Liver (tissue), 9 donors: Measurements from ENCODE around the gene C20orf202. TPM values are rescaled to one million over a fixed set of nuclear protein-coding genes. Genes with fewer than 3 reads are reported as not detected.
A peak's percentile ranks its signal among the peaks of the same experiment; 100 is the strongest.

Experiments used
- DNase-seq: peaks from one replicate; pipeline ENCODE4 v3.0.0-alpha.2; 2017; ENCODE audit warnings: low spot score
- H3K27ac ChIP-seq, 2 donors: one replicate each; pipeline ENCODE4 v1.7.0; 2013; ENCODE audit warnings: inconsistent platforms in 2 of 2, low read length in 2 of 2, control low read depth in 1 of 2, low read depth in 1 of 2, mild to moderate bottlenecking in 1 of 2
- H3K27me3 ChIP-seq, 4 donors: one replicate each; pipeline versions ENCODE4 v1.6.1 to v1.7.0; 2013; ENCODE audit warnings: low read length in 3 of 4, inconsistent platforms in 1 of 4, mild to moderate bottlenecking in 1 of 4, moderate library complexity in 1 of 4; ENCODE audit not compliant: control insufficient read depth in 4 of 4, insufficient read depth in 4 of 4
- H3K36me3 ChIP-seq, 4 donors: one replicate each; pipeline versions ENCODE4 v1.6.1 to v1.7.0; 2013; ENCODE audit warnings: low read length in 3 of 4, mild to moderate bottlenecking in 3 of 4, low read depth in 1 of 4, moderate library complexity in 1 of 4; ENCODE audit not compliant: control insufficient read depth in 4 of 4, insufficient read depth in 3 of 4
- H3K4me1 ChIP-seq, 4 donors: one replicate each; pipeline versions ENCODE4 v1.6.1 to v1.7.0; 2013; ENCODE audit warnings: low read length in 3 of 4, mild to moderate bottlenecking in 3 of 4, moderate library complexity in 1 of 4; ENCODE audit not compliant: control insufficient read depth in 4 of 4, insufficient read depth in 4 of 4
- H3K4me3 ChIP-seq, 3 donors: one replicate each; pipeline versions ENCODE4 v1.6.1 to v1.7.0; 2013; ENCODE audit warnings: low read length in 3 of 3, control low read depth in 1 of 3, low read depth in 1 of 3, mild to moderate bottlenecking in 1 of 3
- H3K9ac ChIP-seq, 2 donors: one replicate each; pipeline ENCODE4 v1.7.0; 2013; ENCODE audit warnings: low read length in 2 of 2, mild to moderate bottlenecking in 2 of 2, moderate library complexity in 2 of 2, control low read depth in 1 of 2, low read depth in 1 of 2
- H3K9me3 ChIP-seq, 4 donors: one replicate each; pipeline versions ENCODE4 v1.6.1 to v1.7.0; 2013; ENCODE audit warnings: low read length in 3 of 4; ENCODE audit not compliant: control insufficient read depth in 4 of 4
- ATF3 ChIP-seq: IDR thresholded peaks from 2 replicates; pipeline ENCODE4 v1.6.1; 2016; ENCODE audit warnings: antibody characterized with exemption
- CTCF ChIP-seq: fragments of 150-350 bp; IDR thresholded peaks from 2 replicates; pipeline ENCODE4 v1.5.1; 2017; ENCODE audit warnings: improper control_type of control experiment, low read depth, low read length; ENCODE audit not compliant: missing input control
- EGR1 ChIP-seq, 2 donors: IDR thresholded peaks; 2 replicates each; pipeline ENCODE4 v1.6.1; 2016 to 2018; ENCODE audit warnings: antibody characterized with exemption in 2 of 2, low read depth in 2 of 2
- FOXA1 ChIP-seq: IDR thresholded peaks from 2 replicates; pipeline ENCODE4 v1.6.1; 2016; ENCODE audit warnings: antibody characterized with exemption
- FOXA2 ChIP-seq: IDR thresholded peaks from 2 replicates; pipeline ENCODE4 v1.6.1; 2016; ENCODE audit warnings: antibody characterized with exemption
- GABPA ChIP-seq, 2 donors: IDR thresholded peaks in 1 of 2; conservative IDR thresholded peaks in 1 of 2; 2 replicates each; pipeline ENCODE4 v1.6.1; 2016; ENCODE audit warnings: antibody characterized with exemption in 2 of 2, mild to moderate bottlenecking in 1 of 2, moderate library complexity in 1 of 2
- HNF4A ChIP-seq, 2 donors: conservative IDR thresholded peaks; 2 replicates each; pipeline ENCODE4 v1.6.1; 2016; ENCODE audit warnings: antibody characterized with exemption in 2 of 2, mild to moderate bottlenecking in 2 of 2
- HNF4G ChIP-seq: IDR thresholded peaks from 2 replicates; pipeline ENCODE4 v1.6.1; 2016; ENCODE audit warnings: antibody characterized with exemption
- JUND ChIP-seq, 2 donors: IDR thresholded peaks; 2 replicates each; pipeline ENCODE4 v1.6.1; 2016; ENCODE audit warnings: antibody characterized with exemption in 2 of 2
- MAX ChIP-seq: IDR thresholded peaks from 2 replicates; pipeline ENCODE4 v1.6.1; 2016; ENCODE audit warnings: antibody characterized with exemption
- NR2F2 ChIP-seq: IDR thresholded peaks from 2 replicates; pipeline ENCODE4 v1.6.1; 2016; ENCODE audit warnings: antibody characterized with exemption
- RAD21 ChIP-seq, 2 donors: IDR thresholded peaks; 2 replicates each; pipeline ENCODE4 v1.6.1; 2016; ENCODE audit warnings: antibody characterized with exemption in 2 of 2, mild to moderate bottlenecking in 2 of 2
- RXRA ChIP-seq, 2 donors: IDR thresholded peaks; 2 replicates each; pipeline ENCODE4 v1.6.1; 2017 to 2018; ENCODE audit warnings: antibody characterized with exemption in 2 of 2, mild to moderate bottlenecking in 1 of 2
- SP1 ChIP-seq: IDR thresholded peaks from 2 replicates; pipeline ENCODE4 v1.6.1; 2018; ENCODE audit warnings: antibody characterized with exemption, mild to moderate bottlenecking
- TAF1 ChIP-seq: conservative IDR thresholded peaks from 2 replicates; pipeline ENCODE4 v1.6.1; 2016; ENCODE audit warnings: antibody characterized with exemption, mild to moderate bottlenecking
- YY1 ChIP-seq: IDR thresholded peaks from 2 replicates; pipeline ENCODE4 v1.6.1; 2016; ENCODE audit warnings: antibody characterized with exemption, mild to moderate bottlenecking
- WGBS: extraction: QIAGEN DNeasy Blood & Tissue Kit; methylation state at CpG from one replicate; pipeline ENCODE4 v1.1.7; 2013; 5-methylcytosine and 5-hydroxymethylcytosine counted together
- polyA plus RNA-seq, 2 donors: library from polyadenylated mRNA; stranded (reverse) in 1 of 2; unstranded in 1 of 2; fragments of 200-250 nt in 1 of 2; fragments of >200 nt in 1 of 2; fragmentation: Nextera tagmentation in 1 of 2; extraction: Ambion mirVana in 1 of 2; gene quantifications; one replicate each; pipeline versions ENCODE4 v1.2.1 to v1.2.3, GENCODE V29; 2013 to 2015
- total RNA-seq, 2 donors: library from RNA; depleted of rRNA; stranded (reverse); fragments of >200 nt; gene quantifications; one replicate each; pipeline ENCODE4 v1.2.3, GENCODE V29; 2014
- TF ChIP-seq, protein P1 (sequence below): IDR thresholded peaks from 2 replicates; pipeline ENCODE4 v1.6.1; 2016; ENCODE audit warnings: antibody characterized with exemption, mild to moderate bottlenecking
- TF ChIP-seq, protein P2 (sequence below): IDR thresholded peaks from 2 replicates; pipeline ENCODE4 v1.6.1; 2016; ENCODE audit warnings: antibody characterized with exemption
- donor health status: healthy.
- donor health status: healthy.
- donor health status: healthy.
- donor health status: healthy.
- donor health status: healthy.

The C20orf202 gene
- total and polyA plus RNA-seq, 4 donors, result 0.07 to 0.42 (median 0.12) TPM

- Histone ChIP-seq H3K9me3 (no peaks in the 10 kb centered on the region), H3K4me1 (no peaks in the 10 kb centered on the region), H3K4me3 (no peak overlapping the region), H3K27me3 (no peaks in the 10 kb centered on the region), H3K36me3 (peaks cover 10 to 89% (median 75%) of the 10 kb centered on the region in 4 donors), H3K9ac (no peak overlapping the region), H3K27ac (no peak overlapping the region)
- TF ChIP-seq GABPA (IDR thresholded peaks at IDR 0.05 in 1 of 2, conservative IDR thresholded peaks at IDR 0.05 in 1 of 2) (no peak), RAD21 (IDR thresholded peaks at IDR 0.05) (no peak), RXRA (IDR thresholded peaks at IDR 0.05) (no peak), FOXA2 (no peak), SP1 (no peak)
- DNase-seq, result peak; percentile 32
- 97% methylated on average over 7 of the region's 7 CpGs for WGBS
These were observed 38.4 kb upstream of the C20orf202 start for GRCh38 chr20:1164871-1165270.

GRCh38 chr20:1165521-1165920, 37.7 kb upstream of the C20orf202 start:
- H3K27ac ChIP-seq, result no peak overlapping the region
- no peak for TF ChIP-seq HNF4G
- no peak for TF ChIP-seq RAD21 (IDR thresholded peaks at IDR 0.05)
- DNase-seq, result peak; percentile 25
- no peak overlapping the region for H3K4me3 ChIP-seq
- no peaks in the 10 kb centered on the region for H3K27me3 ChIP-seq
- H3K9me3 ChIP-seq, result no peaks in the 10 kb centered on the region
- no peak overlapping the region for H3K9ac ChIP-seq
- no peaks in the 10 kb centered on the region for H3K4me1 ChIP-seq
- WGBS, result 97% methylated on average over 1 of the region's 1 CpG
- H3K36me3 ChIP-seq, result peaks cover 10 to 87% (median 75%) of the 10 kb centered on the region in 4 donors

DNA sequence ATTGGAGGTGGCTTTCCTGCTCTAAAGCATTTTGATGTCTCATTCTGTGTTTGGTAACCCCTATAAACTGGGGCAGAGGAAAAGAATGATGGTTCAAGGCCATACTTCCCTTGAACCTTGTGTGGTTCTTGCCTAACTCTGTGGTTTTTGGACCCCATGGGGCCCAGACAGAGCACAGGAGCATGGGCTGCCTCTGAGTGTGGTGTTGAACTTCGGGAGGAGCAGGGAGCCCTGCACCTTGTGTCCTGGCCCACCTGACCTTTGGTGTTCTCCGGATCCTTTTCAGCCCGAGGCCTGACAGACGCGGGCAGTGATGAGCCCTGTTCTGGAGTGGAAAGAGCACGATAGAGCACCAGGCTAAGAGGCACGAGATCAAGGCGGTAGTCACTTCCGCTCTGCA, 37.3 kb upstream of the C20orf202 start:
- no peak for TF ChIP-seq YY1
- TF ChIP-seq EGR1 (IDR thresholded peaks at IDR 0.05; ENCODE audit: low read depth in 2 of 2), result no peak
- TF ChIP-seq GABPA (IDR thresholded peaks at IDR 0.05 in 1 of 2, conservative IDR thresholded peaks at IDR 0.05 in 1 of 2), result no peak
- TF ChIP-seq, protein P1, sequence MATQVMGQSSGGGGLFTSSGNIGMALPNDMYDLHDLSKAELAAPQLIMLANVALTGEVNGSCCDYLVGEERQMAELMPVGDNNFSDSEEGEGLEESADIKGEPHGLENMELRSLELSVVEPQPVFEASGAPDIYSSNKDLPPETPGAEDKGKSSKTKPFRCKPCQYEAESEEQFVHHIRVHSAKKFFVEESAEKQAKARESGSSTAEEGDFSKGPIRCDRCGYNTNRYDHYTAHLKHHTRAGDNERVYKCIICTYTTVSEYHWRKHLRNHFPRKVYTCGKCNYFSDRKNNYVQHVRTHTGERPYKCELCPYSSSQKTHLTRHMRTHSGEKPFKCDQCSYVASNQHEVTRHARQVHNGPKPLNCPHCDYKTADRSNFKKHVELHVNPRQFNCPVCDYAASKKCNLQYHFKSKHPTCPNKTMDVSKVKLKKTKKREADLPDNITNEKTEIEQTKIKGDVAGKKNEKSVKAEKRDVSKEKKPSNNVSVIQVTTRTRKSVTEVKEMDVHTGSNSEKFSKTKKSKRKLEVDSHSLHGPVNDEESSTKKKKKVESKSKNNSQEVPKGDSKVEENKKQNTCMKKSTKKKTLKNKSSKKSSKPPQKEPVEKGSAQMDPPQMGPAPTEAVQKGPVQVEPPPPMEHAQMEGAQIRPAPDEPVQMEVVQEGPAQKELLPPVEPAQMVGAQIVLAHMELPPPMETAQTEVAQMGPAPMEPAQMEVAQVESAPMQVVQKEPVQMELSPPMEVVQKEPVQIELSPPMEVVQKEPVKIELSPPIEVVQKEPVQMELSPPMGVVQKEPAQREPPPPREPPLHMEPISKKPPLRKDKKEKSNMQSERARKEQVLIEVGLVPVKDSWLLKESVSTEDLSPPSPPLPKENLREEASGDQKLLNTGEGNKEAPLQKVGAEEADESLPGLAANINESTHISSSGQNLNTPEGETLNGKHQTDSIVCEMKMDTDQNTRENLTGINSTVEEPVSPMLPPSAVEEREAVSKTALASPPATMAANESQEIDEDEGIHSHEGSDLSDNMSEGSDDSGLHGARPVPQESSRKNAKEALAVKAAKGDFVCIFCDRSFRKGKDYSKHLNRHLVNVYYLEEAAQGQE, result no peak
- TF ChIP-seq FOXA2, result no peak
- no peak for TF ChIP-seq FOXA1
- no peak for TF ChIP-seq RXRA (IDR thresholded peaks at IDR 0.05)
- no peak for TF ChIP-seq JUND (IDR thresholded peaks at IDR 0.05)
- no peak for TF ChIP-seq CTCF
- no peak for TF ChIP-seq NR2F2
- no peak for TF ChIP-seq HNF4G
- no peak for TF ChIP-seq ATF3
- no peak for TF ChIP-seq TAF1
- no peak for TF ChIP-seq MAX
- no peak for TF ChIP-seq RAD21 (IDR thresholded peaks at IDR 0.05)
- TF ChIP-seq, protein P2, sequence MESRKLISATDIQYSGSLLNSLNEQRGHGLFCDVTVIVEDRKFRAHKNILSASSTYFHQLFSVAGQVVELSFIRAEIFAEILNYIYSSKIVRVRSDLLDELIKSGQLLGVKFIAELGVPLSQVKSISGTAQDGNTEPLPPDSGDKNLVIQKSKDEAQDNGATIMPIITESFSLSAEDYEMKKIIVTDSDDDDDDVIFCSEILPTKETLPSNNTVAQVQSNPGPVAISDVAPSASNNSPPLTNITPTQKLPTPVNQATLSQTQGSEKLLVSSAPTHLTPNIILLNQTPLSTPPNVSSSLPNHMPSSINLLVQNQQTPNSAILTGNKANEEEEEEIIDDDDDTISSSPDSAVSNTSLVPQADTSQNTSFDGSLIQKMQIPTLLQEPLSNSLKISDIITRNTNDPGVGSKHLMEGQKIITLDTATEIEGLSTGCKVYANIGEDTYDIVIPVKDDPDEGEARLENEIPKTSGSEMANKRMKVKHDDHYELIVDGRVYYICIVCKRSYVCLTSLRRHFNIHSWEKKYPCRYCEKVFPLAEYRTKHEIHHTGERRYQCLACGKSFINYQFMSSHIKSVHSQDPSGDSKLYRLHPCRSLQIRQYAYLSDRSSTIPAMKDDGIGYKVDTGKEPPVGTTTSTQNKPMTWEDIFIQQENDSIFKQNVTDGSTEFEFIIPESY, result no peak
- TF ChIP-seq SP1, result no peak
- no peak for TF ChIP-seq HNF4A (conservative IDR thresholded peaks at IDR 0.05)
- DNase-seq, result peak; percentile 30
- no peaks in the 10 kb centered on the region for H3K9me3 ChIP-seq
- H3K4me3 ChIP-seq, result no peak overlapping the region
- peaks cover 8 to 83% (median 73%) of the 10 kb centered on the region in 4 donors for H3K36me3 ChIP-seq
- H3K27me3 ChIP-seq, result no peaks in the 10 kb centered on the region
- no peak overlapping the region for H3K9ac ChIP-seq
- 93% methylated on average over 9 of the region's 9 CpGs for WGBS
- no peak overlapping the region for H3K27ac ChIP-seq
- H3K4me1 ChIP-seq, result no peaks in the 10 kb centered on the region
